Loucy (cell line): ENCODE data around the gene CNOT11.

Source experiments
- EZH2phosphoT487 ChIP-seq: fragments of 200-600 bp; IDR thresholded peaks from 2 replicates; pipeline ENCODE4 v1.6.1; 2018; ENCODE audit warnings: antibody characterized with exemption, mild to moderate bottlenecking, moderate library complexity, borderline replicate concordance
- TF ChIP-seq, protein P1 (sequence below): fragments of 200-600 bp; sonication (generic); conservative IDR thresholded peaks from 2 replicates; pipeline ENCODE4 v1.5.1; 2014; ENCODE audit warnings: mild to moderate bottlenecking, antibody characterized with exemption, low read length

DNA sequence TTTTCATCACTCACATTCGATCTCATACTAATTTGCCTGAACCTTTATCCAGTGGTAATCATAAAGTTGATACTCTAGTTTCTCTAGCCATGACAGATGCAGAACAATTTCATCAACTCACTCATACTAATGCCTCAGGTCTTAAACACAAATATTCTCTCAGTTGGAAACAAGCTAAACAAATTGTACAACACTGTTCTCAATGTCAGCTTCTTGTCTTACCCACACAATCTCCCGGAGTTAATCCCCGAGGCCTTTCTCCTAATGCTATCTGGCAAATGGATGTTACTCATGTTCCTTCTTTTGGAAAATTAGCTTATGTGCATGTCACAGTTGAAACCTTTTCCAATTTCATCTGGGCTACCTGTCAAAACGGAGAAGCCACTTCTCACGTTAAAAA, 11.5 kb upstream of the CNOT11 start:
- TF ChIP-seq, protein P1, sequence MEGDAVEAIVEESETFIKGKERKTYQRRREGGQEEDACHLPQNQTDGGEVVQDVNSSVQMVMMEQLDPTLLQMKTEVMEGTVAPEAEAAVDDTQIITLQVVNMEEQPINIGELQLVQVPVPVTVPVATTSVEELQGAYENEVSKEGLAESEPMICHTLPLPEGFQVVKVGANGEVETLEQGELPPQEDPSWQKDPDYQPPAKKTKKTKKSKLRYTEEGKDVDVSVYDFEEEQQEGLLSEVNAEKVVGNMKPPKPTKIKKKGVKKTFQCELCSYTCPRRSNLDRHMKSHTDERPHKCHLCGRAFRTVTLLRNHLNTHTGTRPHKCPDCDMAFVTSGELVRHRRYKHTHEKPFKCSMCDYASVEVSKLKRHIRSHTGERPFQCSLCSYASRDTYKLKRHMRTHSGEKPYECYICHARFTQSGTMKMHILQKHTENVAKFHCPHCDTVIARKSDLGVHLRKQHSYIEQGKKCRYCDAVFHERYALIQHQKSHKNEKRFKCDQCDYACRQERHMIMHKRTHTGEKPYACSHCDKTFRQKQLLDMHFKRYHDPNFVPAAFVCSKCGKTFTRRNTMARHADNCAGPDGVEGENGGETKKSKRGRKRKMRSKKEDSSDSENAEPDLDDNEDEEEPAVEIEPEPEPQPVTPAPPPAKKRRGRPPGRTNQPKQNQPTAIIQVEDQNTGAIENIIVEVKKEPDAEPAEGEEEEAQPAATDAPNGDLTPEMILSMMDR, result no peak
- no peak for TF ChIP-seq EZH2phosphoT487
